Activated effector memory CD4-positive, alpha-beta T cell treated with Interleukin-2 at 50 U/mL for 16 hours (primary cell): Measurements from ENCODE around the gene LCMT1.
"Not testable (repeated sequence)": the region's sequence is repeated elsewhere in the genome, so short reads cannot be mapped to it uniquely, and the experiment has no call there.

Source experiments
- DNase-seq: peaks from one replicate; pipeline ENCODE4 v3.0.0-alpha.2; 2020

Gene LCMT1

GRCh38 chr16:25095636-25096035 is 15.9 kb upstream of the LCMT1 start:
- no peak for DNase-seq

DNA sequence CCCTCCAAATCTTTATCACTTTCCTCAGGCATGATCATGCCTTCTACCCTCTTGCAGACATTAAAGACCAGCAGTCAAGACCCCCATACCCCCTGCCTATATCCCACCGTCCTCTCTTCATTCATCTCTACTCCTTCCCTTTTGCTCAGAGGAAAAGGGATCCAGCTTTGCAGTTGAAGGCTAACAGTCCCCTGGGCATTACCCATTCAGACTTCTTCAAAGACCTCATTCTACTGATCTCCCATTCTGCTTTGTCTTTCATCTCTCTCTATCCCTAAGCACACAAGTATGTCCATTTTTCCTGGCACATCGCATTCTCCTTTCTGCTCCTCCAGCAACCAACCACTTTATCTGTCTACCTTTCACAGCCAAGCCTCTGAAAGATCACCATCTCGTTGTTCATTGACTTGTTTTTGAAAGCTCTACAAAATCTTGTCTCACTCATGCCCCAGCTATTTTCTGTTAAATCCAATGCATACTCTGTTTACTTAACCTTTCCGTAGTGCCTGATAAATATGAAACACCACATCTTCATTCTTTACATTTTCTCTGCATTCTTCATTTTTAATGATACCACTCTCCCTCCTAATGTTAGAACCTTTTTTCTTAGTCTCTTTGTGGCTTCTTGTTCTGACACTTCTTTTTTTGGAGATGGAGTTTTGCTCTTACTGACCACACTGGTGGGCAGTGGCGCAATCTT is 14.1 kb upstream of the LCMT1 start:
- DNase-seq = no peak

GRCh38 chr16:25100511-25100910 is 11.0 kb upstream of the LCMT1 start:
- DNase-seq = no peak

DNA sequence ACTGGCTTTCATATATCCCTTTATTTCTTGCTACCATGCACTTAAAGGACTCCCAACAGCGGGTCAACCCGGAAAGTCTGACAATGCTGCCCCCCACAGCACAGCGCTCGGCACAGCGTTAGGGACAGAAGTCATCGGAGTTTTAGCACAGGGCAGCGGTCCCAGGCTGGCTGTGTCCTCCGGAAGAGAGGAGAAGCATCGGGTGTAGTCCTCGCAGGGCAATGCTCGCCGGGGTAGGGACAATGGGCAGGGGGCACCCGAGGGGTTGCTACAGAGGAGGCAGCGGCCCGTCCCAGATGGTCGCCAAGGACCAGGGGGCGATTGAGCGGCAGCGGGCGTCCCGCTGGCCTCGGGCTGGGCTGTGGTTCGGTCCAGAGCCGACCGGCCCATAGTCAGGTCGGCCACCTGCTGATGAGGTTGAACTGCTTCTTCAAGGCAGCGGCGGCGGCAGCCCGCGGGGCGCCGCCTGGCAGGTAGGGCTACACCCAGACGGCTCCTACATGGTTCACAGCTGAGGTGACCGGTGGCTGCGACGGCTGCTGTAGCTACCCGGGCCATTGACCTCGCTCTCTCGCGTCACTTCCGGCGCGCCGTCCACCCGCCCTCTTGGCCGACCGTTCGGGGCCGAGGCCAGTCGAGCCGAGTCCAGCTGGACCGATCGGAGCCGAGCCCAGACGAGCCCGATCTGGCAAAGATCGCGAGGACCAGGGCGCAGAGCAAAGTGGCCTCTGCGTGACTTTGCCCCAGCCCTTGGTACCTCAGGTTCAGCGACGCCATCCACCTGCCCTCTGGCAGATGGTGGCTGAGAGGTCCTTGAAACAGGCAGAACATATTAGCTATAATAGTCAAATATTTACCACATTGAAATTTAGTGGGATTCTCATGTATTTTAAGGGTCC is 4.7 kb upstream of the LCMT1 start:
- DNase-seq = peak; percentile 64

DNA sequence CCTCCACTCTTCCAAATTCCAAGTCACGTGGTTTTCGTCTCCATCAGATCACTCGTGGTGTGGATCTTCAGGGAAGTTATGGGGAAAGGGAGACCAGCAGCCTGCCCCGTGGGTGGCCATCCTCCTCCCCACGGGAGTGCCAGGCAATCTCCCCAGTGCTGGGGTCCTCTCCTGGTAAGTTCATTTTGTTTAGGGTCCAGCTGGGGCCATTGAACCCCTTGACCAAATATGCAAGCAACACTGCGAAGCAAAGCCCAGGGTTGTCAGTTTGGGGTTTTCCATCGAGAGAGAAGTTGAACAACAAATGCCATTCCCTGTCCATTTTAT is 4.1 kb upstream of the LCMT1 start:
- DNase-seq = no peak

DNA sequence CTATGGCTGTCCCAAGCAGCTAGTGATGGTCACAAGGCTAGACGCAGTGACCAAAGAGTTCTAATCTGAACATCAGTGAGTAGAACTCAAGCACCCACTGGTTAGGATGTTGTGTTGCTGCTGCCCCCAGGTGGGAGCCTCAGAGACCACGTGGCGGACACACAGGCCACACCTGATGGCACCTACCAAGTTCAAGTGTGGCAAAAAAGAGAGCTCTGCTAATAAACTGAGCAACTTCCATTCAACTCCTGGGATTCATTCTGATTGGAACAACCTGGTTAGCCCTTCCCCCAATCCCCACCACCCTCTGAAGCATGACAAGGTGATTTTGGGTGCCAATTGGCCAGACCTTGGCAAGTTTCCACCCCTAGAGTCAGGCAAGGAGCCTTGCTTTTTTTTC is 3.5 kb upstream of the LCMT1 start:
- peak; percentile 15 for DNase-seq

GRCh38 chr16:25109643-25110042 is 1.9 kb upstream of the LCMT1 start:
- DNase-seq = no peak

DNA sequence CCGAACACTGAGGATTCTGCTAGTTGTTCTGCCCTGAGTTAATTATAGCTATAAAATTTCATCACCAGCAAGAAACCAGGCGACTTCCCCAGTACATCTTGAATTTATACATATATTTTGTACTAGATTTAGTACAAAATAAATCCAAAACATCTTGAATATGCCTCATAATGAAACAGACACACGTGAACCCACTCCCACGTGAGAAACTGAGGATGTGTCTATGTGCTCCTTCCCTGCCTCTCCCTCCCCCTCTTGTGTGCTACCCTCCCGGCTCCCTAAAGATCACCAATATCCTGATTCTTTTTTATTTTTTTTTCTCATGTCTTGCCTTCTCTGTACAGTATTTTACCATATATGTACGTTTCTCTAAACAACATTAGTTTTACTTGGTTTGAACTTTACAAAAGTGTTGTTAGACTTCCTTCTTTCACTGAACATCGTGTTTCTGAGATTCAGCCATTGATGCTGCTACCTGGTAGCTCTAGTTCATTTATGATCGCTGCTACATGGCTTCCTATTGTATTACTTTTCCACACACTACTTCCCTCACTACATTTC is 1.1 kb upstream of the LCMT1 start:
- DNase-seq = no peak

- DNase-seq = no peak
Observed at GRCh38 chr16:25114121-25114520, 2.6 kb downstream of the LCMT1 start.

DNA sequence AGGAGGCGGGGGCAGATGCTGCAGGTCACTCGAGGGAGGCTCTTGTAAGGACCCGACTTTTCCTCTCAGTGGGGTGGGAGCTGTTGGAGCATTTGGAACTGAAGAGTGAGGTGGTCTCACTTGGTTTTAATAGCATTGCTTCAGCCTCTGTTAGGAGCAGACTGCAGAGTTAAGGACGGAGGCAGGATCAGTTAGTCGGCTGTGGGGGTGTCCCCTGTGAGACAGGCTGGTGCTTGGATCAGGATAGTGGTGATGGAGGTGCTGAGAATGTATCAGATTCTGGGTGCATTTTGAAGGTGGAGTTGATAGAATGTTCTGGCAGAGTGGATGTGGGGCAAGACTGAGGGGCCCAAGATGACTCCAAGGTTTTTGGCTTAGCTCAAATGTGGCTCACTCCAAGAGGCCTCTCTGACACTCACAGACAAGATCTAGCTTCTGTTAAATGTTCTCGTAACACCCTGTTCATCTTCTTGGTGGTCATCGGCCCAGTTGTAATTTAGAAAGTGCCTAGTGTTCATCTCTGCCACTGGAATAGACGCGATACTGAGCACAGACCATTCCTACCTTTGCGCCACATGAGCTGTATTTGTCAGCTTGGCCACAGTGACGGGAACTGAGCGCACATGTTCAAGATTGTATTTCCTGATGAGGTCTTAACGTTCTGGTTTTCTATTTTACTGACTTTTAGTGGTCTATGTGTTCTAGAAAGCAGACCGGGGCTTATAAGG is 7.5 kb downstream of the LCMT1 start:
- DNase-seq = no peak

DNA sequence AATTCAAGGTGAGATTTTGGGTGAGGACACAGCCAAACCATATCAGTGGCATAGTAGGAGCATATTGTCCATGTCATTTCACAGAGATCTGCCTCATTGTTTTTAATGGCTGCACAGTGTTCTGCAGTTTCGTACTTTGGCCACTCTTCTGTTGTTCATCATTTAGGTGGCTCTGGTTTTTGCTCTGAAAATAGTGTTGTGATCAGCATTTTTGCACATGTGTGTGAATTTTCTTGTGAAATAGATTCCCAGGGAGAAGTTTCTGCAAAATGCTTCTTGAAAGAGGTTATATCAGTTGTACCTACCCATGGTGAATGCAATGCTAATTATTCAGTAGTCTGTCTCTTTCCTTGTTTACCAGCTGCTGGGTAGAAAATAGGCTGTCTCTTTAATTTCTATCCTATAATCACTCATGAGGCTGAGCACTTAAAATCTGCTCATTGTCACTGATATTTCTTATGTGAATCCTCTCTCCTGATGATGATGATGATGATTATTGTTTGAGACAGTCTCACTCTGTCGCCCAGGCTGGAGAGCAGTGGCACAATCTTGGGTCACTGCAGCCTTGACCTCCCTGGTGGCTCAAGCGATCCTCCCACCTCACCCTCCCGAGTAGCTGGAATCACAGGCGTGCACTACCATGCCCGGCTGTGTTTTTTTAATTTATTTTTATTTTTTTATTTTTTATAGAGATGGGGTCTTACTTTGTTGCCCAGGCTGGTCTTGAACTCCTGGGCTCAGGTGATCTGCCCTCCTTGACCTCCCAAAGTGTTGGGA is 10.5 kb downstream of the LCMT1 start:
- DNase-seq = no peak

GRCh38 chr16:25124503-25124902 is 13.0 kb downstream of the LCMT1 start:
- DNase-seq = no peak

GRCh38 chr16:25126086-25126666 is 14.6 kb downstream of the LCMT1 start:
- not testable (repeated sequence) for DNase-seq

GRCh38 chr16:25126820-25127232 is 15.3 kb downstream of the LCMT1 start:
- DNase-seq = no peak

DNA sequence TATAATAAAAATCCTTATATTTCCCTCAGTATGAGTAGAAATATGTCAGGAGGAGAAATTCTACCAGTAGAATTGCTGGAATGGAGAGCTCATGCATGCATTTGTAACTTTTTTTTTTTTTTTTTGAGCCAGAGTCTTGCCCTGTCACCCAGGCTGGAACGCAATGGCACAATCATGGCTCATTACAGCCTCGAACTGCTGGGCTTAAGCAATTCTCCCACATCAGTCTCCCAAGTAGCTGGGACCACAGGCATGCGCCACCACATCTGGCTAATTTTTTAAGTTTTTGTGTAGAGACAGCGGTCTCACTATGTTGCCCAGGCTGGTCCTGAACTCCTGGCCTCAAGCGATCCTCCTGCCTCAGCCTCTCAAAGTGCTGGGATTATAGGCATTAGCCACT is 21.2 kb downstream of the LCMT1 start:
- not testable (repeated sequence) for DNase-seq

- DNase-seq = no peak
Observed at GRCh38 chr16:25134166-25134700, 22.7 kb downstream of the LCMT1 start.

DNA sequence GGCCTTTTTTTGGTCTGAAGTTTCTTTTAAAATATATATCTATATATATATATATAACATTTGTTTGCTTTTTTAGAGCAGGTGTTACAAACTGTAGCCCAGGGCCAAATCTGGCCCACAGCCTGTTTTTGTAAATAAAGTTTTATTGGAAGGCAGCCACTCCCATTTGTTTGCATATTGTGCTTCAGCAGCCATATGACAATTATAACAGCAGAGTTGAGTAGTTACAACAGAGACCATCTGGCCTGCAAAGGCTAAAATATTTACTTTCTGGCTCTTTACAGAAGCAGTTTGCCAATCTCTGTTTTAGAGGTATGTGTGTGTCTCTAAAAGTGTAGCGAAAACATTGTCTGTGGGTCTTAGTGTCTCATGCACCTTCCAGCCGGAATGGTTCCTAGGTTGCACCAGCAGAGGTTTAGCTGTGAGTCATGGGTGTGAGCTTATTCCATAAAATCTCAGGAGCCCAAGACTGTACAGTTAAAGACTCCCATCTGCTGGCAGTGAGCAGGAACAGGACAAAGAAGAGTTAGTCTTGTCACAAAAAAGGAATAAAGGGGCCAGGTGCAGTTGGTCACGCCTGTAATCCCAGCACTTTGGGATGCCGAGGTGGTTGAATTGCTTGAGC is 23.8 kb downstream of the LCMT1 start:
- no peak for DNase-seq

DNA sequence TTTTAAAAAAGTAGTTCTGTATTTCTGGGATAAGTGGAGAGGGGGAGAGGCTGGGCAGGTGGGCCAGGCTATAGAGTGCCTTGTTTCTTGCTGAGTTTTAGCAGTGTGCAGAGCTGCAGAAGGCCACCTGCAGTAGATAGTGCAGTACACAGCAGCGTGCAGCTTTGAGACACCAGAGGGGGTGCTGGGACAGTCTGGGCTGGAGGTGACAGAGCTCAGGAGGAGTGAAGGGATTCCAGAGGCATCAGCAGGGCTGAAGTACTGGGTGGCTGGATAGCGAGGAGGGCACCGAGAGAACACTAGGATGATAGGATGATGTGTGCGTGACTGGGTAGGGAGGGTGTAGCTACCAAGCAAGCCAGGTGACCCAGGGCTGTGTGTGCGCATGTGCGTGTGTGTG is 26.6 kb downstream of the LCMT1 start:
- no peak for DNase-seq

GRCh38 chr16:25140459-25140858 is 28.9 kb downstream of the LCMT1 start:
- DNase-seq = no peak

GRCh38 chr16:25141648-25142047 is 30.1 kb downstream of the LCMT1 start:
- no peak for DNase-seq

- DNase-seq = no peak
Observed at GRCh38 chr16:25143928-25144327, 32.4 kb downstream of the LCMT1 start.
